ENCODE results near the gene DACH1.

- TF ChIP-seq CTCF (IDR thresholded peaks at IDR 0.05) (no peak), EP300 (IDR thresholded peaks at IDR 0.05) (no peak), POLR2A (IDR thresholded peaks at IDR 0.05) (no peak)
These were observed 93.5 kb downstream of the DACH1 start for GRCh38 chr13:71773531-71773930.

Data from tibial nerve (tissue), 4 donors.